Measurements from ENCODE around the gene SHMT2.

- TF ChIP-seq, protein P1, sequence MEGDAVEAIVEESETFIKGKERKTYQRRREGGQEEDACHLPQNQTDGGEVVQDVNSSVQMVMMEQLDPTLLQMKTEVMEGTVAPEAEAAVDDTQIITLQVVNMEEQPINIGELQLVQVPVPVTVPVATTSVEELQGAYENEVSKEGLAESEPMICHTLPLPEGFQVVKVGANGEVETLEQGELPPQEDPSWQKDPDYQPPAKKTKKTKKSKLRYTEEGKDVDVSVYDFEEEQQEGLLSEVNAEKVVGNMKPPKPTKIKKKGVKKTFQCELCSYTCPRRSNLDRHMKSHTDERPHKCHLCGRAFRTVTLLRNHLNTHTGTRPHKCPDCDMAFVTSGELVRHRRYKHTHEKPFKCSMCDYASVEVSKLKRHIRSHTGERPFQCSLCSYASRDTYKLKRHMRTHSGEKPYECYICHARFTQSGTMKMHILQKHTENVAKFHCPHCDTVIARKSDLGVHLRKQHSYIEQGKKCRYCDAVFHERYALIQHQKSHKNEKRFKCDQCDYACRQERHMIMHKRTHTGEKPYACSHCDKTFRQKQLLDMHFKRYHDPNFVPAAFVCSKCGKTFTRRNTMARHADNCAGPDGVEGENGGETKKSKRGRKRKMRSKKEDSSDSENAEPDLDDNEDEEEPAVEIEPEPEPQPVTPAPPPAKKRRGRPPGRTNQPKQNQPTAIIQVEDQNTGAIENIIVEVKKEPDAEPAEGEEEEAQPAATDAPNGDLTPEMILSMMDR (conservative IDR thresholded peaks at IDR 0.05 in 1 of 2, IDR thresholded peaks at IDR 0.05 in 1 of 2; ENCODE audit: low read depth in 1 of 2, low read length in 2 of 2), result no peak
- peak; percentile 26 for TF ChIP-seq EZH2 (IDR thresholded peaks at IDR 0.05; ENCODE audit: low read length, missing control alignments)
These were observed 14.4 kb upstream of the SHMT2 start for GRCh38 chr12:57215065-57215464.
